ENCODE measurements around the gene XKR7.
"Not testable (repeated sequence)": the region's sequence is repeated elsewhere in the genome, so short reads cannot be mapped to it uniquely, and the experiment has no call there.

The XKR7 gene

GRCh38 chr20:32018269-32019155 is 50.6 kb downstream of the XKR7 start:
- peak; percentile 91 for DNase-seq

GRCh38 chr20:32019156-32019510 is 51.2 kb downstream of the XKR7 start:
- DNase-seq: peak; percentile 73

GRCh38 chr20:32019563-32020463 is 51.9 kb downstream of the XKR7 start:
- DNase-seq: no peak

GRCh38 chr20:32021091-32021490 is 53.1 kb downstream of the XKR7 start:
- DNase-seq: no peak

DNA sequence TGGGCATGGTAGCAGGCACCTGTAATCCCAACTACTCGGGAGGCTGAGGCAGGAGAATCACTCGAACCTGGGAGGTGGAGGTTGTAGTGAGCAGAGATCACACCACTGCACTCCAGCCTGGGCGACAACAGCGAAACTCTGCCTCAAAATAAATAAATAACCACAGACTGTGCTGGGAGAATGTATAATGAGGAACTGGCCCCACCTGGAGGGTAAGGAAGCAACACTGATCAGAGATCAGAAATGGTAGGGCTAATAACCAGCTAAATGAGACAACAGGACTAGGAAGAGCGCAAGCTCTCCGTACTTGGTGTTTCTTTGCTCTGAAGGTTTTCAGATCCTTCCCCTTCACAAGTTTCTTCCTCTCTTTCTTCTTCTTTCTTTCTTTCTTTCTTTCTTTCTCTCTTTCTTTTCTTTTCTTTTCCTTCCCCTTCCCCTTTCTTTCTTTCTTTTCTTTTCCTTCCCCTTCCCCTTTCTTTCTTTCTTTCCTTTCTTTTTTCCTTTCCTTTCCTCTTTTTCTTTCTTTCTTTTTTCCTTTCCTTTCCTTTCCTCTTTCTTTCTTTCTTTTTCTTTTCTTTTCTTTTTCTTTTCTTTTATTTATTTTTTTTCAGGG is 56.8 kb downstream of the XKR7 start:
- no peak for DNase-seq

GRCh38 chr20:32027643-32028042 is 59.7 kb downstream of the XKR7 start:
- no peak for DNase-seq

- DNase-seq: no peak
Measured at GRCh38 chr20:32028647-32029372, 60.9 kb downstream of the XKR7 start.

DNA sequence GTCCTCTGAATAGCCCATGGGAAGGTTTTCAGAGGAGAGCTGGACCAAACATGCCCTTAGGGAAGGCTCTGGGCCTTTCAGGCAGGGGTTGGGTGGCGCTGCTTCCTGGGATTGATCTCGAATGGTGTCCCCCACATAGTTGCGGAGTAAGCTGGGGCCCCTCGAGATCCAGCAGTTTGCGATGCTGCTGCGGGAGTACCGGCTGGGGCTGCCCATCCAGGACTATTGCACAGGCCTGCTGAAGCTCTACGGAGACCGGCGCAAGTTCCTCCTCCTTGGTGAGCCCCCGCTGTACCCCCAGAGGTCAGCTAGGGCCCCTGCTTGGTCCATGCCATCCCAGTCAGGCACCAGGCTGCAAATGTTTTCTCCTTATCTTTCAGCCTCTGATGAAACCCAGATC is 61.6 kb downstream of the XKR7 start:
- no peak for DNase-seq

DNA sequence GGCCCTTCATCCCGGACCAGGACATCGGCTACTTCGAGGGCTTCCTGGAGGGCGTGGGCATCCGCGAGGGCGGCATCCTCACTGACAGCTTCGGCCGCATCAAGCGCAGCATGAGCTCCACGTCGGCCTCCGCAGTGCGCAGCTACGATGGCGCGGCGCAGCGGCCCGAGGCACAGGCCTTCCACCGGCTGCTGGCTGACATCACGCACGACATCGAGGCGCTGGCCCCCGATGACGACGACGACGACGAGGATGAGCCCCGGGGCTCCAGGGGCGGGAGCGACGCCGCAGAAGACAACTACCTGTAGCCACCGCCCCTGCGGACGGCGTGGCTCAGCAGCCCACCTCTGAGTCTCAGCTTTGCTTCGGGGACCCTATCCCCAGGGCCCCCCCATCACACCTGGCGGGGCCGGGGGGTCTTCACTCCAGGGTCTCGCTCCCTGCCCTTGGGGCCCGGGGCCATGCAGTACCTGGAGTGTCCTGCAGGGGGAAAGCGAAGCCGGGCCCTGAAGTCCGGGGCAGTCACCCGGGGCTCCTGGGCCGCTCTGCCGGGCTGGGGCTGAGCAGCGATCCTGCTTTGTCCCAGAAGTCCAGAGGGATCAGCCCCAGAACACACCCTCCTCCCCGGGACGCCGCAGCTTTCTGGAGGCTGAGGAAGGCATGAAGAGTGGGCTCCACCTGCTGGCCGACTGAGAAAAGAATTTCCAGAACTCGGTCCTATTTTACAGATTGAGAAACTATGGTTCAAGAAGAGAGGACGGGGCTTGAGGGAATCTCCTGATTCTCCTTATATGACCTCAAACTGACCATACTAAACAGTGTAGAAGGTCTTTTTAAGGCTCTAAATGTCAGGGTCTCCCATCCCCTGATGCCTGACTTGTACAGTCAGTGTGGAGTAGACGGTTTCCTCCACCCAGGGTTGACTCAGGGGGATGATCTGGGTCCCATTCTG is 63.3 kb downstream of the XKR7 start:
- peak; percentile 76 for DNase-seq

GRCh38 chr20:32033316-32033715 is 65.4 kb downstream of the XKR7 start:
- no peak for DNase-seq

DNA sequence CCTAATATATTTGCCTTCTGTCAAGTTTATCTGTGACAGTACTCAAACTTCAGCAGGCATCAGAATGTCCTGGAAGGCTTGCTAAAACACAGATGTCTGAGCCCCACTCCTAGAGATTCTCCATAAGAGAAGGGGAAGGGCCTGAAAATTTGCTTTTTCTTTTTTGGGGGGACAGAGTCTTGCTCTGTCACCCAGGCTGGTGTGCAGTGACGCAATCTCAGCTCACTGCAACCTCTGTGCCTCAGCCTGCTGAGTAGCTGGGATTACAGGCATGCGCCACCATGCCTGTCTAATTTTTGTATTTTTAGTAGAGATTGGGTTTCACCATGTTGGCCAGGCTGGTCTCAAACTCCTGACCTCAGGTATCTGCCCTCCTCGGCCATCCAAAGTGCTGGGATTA is 65.8 kb downstream of the XKR7 start:
- not testable (repeated sequence) for DNase-seq

GRCh38 chr20:32034581-32035425 is 66.9 kb downstream of the XKR7 start:
- DNase-seq: peak; percentile 61

DNA sequence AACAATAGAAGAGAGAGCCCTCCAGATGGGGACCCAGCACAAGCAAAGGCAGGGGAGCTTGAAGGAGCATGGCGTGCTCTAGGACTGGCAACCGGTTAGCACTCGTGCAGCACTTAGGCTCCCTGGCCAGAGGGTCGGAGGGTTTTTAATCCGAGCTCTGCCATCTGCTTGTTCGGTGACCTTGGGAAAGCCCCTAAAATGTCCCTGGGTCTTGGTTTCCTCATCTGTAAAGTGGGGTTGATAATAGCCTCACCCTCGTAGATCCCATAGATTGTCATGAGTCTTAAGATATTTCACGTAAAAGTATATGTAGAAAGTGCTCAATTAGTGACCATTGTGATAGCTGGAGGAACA is 67.5 kb downstream of the XKR7 start:
- DNase-seq: no peak

DNA sequence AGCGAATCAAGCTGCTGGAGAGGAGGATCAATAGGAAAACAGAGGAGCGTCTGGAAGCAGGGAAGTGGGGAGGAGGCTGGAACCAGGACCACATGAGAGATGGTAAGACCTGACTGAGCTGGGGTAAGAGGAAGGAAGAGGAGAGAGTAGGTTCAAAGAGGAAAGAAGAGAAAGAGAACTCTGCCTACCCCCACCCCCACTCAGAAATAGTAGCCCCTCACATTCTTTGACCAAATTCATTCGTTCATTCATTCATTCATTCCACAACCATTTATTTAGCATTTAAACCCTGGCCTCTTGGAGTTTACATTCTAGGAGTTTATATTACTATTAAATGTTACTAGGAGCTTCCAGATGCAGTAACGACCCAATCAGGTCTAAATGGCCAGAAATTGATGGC is 68.3 kb downstream of the XKR7 start:
- DNase-seq: no peak

GRCh38 chr20:32036716-32037485 is 69.0 kb downstream of the XKR7 start:
- no peak for DNase-seq

GRCh38 chr20:32037929-32038328 is 70.0 kb downstream of the XKR7 start:
- no peak for DNase-seq

- no peak for DNase-seq
Measured at GRCh38 chr20:32040142-32040953, 72.4 kb downstream of the XKR7 start.

- DNase-seq: no peak
Measured at GRCh38 chr20:32045999-32046398, 78.0 kb downstream of the XKR7 start.

DNA sequence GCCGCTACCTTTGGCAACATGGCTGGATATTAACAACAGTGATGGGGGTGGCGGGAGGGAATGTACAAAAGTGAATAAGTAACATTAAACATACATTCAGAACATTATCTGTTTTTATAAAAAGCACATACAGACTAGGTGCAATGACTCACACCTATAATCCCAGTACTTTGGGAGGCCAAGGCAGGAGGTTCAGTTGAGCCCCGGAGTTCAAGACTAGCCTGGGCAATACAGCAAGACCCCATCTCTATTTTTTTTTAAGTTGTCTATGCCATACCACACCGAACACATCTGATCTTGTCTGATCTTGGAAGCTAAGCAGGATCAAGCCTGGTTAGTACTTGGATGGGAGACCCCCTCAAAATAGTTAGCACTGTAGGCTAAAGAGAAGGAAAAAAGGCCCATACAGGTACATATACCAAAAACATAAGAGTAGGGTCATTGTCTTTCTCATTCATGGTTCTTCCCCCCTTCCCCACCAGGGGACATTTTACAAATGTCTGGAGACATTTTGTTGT is 82.4 kb downstream of the XKR7 start:
- DNase-seq: no peak

All from 8988T (cell line).